GM03348 (cell line): ENCODE measurements around the gene NCKIPSD.

Experiments
- DNase-seq: peaks from one replicate; pipeline ENCODE4 v3.0.0; 2012; ENCODE audit warnings: low spot score

The NCKIPSD gene

DNA sequence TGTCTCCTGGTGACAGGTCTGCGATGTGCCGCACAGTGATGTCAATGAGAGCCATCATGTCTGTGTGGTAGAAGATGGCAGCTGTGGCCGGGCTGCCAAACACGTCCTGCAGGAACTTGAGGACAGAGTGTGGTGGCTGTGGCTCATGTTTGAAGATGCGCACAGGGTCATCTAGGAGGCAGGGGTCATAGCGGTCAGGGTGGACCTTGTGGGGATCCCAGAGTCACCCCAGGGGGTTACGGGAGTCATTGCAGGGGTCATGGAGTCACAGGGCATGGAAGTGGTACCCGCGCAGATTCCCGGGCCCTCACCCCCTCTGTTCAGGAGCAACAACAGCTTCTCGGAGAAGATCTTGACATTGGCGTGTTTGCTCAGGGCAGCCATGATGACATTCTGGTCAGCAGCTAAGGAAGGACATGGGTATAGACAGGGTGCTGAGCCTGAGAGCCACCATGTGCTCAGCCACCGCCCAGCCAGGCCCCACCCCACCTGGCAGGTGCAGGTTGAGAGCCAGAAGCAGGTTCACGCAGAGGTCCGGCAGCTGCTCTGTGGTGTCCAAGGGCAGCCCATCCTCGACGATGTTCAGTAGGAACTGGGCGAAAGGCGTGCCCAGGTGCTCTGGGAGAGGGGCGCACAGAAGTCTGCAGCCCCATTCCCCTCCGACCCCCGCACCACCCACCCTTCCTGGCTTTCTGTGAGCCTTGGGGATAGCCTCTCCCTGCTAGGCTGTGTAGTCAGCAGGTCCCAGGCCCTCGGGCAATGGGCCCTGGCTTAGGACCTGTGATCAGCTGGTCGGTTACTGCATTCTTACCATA lies 6.9 kb downstream of the NCKIPSD start:
- no peak for DNase-seq

DNA sequence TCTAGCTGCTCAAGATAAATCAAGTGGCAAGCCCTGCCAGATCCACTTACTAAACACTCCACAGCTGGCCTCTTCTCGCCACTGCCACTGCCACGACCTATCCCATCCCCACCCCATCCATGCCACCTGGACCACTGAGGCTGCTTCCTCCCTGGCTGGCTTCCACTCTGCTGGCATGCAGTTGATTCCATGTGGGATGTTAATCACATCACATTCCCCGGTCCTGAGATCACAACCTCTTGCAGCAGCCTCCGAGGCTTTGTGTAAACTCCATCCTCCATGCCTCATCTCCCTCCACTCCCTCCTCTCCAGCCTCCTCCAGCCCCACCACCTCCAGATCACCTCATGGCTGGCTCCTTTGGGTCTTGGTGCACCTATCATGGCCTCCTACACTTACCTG lies 7.7 kb downstream of the NCKIPSD start:
- DNase-seq, result no peak

DNA sequence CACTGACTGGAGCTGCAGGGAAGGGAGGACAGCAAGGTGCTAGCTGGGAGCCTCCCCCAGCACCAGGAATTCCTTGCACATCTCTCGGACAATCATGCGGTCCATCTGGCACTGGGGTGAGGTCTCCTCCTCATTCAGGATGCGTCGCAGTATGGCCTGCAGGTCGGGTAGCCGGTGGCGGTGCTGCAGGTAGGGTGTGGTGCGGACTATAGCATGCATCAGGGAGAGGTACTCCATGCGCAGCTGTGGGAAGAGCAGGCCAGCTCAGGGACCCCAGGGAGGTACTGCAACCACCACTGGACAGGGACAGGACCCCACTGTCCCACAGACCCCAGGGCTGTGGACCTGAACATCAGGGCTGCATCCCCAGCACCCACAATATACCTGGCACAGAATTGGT lies 11.2 kb downstream of the NCKIPSD start:
- DNase-seq, result no peak

DNA sequence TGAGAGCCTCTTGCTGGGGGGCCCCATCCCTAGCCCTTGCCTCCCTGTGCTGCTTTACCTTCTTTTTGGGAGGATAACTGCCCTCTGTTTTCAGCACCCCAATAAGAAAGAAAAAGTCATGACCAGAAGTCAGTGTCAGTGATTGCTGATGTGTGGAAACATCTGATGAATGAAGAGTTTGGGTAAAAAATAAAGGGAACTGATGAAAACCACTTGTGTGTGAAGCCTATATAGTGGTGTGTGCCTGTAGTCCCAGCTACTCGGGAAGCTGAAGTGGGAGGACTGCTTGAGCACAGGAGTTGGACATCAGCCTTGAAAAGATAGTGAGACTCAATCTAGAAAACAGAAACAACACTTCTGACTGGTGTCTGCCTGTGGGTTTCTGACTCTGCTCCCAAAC lies 13.2 kb downstream of the NCKIPSD start:
- DNase-seq, result no peak

DNA sequence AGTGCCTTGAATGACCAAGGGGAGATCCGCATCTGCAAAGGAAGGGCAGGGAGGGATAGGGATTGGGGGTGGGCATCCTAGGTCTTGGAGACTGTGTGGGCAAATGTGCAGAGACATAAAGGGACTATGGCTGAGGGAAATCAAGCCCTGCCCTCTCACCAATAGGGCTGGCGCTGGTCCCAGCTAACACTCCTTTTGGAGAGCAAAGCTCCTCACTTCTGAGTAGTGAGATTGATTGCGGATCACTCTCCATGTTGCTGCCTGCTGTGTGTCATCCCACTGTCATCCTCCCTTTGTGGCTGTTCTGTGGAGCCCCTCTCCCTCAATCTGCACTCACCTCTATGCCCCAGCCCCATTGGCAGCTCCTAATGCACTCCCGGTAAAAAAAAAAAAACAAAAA lies 20.8 kb downstream of the NCKIPSD start:
- DNase-seq, result no peak

DNA sequence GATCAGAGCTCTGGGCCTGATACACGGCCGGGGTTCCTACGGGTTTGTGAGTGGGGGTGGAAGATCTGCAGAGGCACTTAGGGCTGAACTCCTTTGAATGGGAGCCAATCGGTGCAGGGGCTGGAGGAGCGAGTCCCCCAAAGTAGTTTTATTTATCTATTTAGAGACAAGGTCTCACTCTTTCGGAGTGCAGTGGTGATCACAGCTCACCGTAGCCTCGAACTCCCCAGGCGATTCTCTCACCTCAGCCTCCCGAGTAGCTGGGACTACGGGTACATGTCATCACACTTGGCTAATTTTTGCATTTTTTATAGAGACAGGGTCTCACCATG lies 21.4 kb downstream of the NCKIPSD start:
- no peak for DNase-seq

DNA sequence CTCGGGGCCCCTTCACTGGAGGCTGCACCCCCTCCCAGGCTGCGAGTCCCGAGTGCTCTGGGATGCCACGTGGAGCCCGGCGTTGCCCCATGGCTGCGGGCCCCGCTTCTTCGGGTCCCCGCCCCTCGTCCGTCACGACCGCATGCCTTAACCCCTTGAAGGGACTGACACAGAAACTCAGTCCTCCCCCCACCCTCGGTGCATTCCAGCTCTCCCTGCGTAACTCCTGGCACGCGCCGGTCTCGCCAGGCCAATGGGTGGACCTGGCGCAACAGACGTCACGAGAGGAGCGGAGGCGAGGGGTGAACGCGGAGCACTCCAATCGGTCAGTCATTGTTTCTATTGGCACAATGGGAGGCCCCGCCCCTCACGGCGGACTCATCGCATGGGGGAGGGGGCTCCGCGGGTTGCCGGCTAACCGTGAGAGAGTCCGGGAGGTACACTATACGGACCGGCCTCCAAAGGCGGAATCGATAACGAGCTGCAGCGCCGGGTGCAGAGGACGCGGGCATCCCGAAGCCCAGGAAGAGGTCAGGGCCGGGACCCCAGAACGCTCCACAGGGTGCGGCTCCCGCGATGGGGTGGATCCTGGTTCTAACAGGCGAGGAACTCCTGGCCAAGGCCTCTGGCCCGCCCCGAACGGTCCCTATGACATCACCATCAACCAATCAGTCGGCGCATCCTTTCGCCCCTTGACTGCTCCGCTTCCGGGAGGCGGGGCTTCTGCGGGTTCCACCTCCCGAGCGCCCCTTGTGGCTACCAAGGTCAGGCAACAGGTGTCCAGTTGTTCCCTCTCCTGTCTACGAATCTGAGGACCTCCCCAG lies 22.0 kb downstream of the NCKIPSD start:
- DNase-seq, result peak; percentile 99

DNA sequence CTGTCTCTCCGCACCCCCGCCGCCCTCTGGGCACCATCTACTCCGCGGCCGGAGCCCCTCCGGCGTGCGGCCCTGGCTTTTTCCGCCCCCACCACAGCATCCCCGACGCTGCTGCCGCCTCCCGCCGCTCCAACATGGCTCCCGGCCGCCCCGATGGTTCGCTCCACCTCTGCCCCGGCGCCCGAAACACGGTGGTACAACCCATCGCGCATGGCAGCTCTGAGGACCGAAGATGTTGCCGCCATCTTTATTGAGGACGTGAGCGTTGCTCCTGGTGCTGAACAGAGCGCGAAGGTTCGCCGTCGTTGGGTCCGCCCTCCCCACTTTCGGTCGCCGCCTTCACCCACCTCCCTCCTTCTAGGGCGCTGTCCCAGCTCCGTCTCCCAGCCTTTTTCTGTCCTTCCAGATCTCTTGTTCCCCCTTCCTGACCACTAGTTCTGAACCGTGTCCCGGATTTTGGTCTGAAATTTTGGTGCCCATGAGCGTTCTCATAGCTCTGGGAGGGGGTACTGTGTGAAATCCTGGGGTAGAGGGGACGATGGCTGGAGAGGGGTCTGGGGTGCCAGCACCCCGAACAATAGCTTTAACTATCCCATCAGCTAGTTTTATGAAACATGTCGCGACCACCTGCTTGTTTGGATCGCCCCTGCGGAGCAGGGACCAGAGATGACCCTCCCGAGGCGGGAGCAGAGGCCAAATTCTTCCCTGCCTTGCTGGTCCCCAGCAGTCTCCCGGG lies 22.8 kb downstream of the NCKIPSD start, which contains the start of gene CELSR3:
Gene CELSR3, minus strand, starts transcription at position 134 of the 736 bp plus-strand sequence. CDS start 252 bp downstream, outside the sequence.
- DNase-seq, result peak; percentile 87

DNA sequence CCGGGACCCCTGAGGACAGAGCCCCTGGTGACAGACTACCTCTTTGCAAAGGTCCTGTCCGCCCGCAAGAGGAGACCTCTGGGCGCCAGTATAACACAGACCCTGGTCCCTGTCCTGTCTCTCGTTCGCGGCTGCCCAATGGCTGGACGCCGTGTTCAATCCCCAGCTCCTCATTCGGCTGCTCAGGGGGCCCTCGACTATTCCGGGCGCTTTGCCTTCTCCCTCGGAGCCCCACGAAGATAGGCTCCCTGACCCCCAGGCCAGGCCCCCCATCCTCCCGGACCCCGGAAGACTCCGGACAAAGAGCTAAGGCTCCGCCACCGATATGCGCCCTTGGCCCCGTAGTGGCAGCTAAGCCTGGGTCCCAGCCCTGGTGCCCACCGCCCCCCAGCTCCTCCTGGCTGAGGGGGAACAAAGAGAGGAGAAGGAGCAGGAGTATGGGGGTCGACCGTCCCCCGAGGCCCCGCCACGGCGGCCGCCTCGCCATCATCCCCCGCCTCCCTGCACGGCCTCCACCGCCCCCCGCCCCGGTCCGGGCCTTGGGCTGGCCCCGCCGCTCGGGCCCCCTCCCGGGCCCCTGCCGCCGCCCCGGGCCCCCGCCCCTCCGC lies 23.5 kb downstream of the NCKIPSD start:
- no peak for DNase-seq

DNA sequence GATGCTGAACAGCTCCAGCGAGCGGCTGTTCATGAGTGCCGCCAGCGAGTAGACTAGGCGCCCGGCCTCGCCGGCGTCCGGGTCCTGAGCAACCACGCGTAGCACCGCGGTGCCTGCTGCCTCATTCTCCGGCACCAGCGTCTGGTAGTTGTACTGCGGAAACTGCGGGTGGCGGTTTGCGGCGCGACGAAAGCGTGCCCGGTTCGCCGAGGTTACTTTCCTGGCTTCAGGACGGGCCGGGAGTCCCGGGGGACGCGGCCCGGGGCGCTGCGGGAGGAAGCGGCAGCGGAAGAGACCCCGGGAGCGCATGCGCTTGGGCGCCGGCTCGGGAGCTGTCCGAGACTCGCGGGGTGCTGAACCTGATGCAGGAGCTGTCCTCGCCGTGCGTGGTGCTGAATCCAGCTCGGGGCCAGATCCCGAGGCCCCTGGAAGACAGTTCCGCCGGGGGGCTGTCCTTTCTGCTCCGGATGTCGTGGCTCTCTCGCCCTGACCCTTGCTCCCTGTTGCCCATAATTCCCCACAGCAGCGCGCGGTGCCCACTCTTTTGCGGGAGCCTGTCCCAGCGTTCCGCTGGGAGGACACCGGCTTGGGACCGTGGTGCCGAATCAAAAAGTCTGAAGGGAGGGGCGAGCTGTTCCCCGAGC lies 24.1 kb downstream of the NCKIPSD start:
- peak; percentile 91 for DNase-seq

DNA sequence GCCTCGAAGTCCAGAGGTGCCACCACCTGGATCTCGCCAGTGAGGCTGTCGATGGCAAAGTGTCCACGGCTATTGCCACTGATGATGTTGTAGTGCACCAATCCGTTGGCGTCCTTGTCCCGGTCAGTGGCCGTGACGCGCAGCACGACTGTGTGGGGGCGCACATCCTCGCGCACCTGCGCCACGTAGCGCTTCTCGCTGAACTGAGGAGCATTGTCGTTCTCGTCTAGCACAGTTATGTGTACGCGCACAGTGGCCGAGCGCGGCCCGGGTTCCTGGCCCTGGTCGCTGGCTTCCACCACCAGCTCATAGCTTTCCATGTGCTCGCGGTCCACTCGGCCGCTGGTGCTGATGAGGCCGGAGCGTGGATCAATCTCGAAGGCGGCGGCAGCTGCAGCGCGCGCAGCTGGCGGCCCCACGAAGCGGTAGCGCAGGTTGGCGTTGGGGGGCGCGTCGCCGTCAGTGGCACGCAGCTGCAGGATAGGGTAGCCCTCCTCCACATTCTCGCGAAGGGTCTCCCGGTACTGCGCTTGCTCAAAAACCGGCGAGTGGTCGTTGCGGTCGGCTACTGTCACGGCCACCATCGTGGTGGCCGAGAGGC lies 24.8 kb downstream of the NCKIPSD start:
- DNase-seq, result no peak

DNA sequence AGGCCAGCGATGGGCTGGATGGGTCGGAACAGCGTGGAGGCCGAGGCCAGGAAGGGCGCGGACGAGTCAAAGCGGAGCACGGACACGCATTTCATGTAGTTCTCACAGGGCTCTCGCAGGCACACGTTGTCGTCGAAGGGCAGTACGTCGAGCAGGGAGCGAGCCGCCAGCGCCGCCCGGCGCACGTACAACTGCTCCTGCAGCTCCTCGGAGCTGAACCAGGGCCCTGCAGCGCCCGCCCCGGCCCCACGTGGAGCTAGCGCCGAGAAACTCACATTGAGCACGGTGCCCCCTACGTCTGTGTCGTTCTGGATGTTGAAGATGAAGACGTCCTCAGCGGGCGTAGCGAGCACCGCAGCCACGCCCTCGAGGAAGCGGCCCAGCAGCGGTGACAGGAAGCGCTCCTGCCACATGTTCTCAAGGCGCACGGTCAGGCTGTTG lies 28.9 kb downstream of the NCKIPSD start:
- no peak for DNase-seq

DNA sequence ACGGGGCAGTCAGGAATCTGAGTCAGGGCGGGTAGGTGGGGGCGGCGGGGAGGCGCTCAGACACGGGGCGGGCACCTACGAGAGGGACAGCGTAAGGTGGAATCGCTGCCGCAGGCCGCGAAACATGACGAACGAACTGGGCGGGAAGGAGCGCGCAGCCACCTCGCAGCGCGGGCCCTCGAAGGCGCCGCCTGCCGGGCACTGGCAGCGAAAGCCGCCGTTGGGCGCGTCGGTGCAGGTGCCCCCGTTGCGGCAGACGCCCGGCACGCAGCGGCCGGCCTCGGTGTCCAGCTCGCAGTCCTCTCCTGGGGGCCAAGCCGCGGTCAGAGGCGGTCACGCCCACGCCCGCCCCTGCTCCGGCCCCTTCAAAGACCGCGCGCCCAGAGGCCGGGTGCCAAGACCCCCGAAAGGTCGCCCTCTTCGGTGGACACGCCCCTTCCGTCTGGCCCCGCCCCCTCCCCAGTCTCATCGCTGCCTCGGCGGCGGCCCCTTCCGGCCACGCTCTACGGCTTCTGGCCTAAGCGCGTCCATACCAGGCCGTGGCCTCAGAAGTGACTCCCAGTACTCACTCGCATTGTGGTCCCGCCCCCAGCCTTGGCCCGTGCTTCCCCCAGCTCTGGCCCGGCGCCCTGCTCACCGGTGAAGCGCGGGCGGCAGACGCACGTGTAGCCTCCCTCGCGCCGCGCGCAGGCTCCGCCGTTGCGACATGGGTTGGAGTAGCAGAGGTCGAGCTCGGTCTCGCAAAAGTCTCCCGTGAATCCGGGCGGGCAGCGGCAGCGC lies 29.5 kb downstream of the NCKIPSD start:
- peak; percentile 88 for DNase-seq

DNA sequence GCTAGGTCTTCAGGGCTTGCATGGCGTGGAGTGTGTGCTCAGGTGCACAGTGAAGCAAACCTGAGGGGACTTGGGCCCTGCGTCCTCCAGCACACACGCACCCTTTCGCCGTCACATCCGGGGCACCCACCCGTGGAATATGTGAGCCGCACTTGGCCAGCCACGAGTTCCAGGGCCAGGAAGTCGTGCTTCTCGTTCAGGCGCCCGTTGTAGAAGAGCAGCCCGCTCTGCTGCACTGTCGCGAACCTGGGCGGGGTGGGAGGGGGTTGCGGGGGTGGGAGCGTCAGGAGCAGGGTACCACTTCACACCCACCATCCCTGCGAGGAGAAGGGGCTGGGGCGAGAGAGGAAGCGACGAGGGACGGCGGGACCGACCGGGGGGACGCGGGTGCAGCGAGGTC lies 30.1 kb downstream of the NCKIPSD start:
- DNase-seq, result no peak

DNA sequence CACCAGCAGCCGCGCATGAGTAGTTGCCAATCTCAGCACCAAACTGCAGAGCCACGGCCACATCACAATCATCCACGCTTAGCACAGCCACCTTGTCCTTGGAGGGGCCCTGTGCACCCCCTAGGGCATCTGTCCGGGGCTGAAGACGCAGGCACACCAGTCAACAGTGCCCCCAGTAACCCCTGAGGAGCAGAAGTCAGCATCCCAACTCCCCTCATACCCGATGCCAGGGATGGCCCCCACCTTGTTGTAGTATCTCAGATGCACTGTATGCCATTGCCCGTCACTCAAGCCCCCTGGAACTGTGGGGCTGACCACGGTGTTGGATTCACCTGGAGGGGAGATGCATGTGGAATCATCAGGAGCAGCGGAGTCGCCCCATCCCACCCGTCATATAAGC lies 30.7 kb downstream of the NCKIPSD start:
- no peak for DNase-seq

DNA sequence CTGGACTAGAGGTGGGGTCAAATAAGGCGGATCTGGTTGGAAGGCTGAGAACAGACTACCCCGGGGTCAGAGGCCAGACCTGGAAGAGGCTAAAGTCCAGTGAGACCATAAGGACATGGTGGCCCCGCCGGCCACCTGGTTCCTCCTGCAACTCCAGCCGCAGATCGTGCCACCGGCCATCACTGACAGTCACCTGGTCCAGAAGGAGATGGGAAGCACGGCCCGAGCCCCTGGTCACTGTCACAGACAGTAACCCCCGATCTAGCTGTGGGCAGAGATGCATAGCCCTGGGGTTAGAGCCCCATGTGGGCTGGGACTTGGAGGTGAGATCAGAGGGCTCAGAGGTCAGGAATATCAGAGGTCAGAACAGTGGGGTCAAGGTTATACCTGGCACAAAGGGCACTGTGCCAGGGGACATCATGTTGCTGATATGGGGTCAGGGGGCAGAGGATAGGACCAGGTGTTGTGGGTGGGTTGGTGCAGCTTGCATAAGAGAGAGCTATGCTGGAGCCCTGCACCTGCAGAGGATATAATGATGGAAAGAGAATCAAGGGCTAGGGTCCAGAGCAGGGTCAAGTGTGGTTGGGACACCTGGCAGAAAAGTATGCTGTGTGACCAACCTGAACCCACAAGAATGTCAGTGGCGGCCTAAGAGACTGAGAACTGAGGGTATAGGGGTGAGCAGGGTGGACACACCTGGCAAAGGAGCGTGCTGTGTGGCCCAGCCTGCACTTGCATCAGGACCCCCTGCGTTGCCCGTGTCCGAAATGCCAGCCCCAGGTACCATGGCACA lies 32.6 kb downstream of the NCKIPSD start:
- DNase-seq, result no peak

DNA sequence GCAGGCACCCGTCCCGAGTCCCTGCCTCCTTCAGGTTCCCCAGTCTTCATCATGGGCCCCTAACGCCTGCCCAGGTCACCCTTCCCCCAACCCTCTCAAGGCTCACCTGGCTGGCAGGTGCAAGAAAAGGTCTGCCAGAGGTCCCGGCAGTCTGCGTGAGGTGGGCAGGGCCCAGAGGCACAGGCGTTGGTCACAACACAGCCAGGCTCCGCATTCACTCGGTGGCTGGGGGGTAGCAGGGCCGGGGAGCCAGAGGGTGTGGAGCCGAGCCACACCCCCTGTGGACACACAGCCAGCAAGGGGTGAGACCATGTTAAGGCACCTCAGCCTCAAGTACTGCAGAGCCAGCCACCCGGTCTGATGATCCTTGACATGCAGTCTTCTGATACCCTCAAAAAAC lies 33.9 kb downstream of the NCKIPSD start:
- no peak for DNase-seq

DNA sequence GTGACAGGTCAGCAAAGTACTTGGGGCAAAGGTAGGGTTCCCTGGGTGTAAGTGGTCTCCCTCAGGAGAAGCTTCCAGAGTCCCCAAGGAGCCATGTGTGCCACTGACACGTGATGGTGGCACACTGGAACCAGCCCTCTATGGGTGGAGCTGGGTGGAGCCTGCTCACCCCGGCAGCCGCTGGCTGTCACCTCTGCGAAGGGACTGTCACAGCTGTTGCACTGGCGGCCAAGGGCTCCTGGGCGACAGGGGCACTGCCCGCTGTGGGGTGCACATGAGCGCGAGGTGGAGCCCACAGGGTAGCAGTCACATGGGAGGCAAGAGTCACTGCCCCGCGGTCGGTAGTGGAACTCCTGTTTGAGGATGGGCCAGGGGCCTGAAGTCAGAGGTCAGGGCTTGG lies 35.0 kb downstream of the NCKIPSD start:
- DNase-seq, result no peak

DNA sequence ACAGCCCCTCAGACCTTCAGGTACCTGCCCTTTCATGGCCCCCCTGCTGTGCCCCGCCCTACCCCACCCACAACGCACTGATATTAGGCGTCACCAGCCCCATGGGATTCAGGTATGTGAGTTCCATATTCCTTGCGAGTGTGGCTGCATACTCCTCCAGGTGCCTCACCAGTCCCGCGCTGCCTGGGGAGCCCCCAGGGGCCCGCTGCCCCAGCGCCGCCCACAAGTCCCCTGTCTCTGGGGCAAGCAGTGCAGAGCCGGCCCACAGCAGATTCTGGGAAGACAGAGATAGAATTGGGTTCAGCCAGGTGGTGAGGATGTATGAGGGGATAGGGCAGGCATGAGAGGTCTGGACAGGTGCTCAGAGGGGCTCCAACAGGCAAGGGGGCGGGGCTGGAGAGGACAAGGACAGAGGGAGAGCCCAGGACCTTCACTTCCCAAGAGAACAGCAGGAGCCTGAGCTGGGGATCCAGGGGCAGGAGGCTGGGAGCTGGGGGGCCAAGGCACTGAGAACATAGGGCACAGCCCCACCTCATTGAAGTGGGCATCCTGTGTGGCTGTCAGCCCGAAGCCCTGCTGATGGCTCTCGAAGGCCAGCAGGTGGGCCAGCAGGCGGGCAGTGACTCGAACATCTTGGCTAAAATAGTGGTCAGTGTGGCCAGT lies 37.4 kb downstream of the NCKIPSD start:
- no peak for DNase-seq
